K562 treated with DMSO at 1 percent for 12 hours (cell line): ENCODE results near the gene EMC6. TPM values are rescaled to one million over a fixed set of nuclear protein-coding genes. Genes with fewer than 3 reads are reported as not detected.

Experiments used
- total RNA-seq: library from RNA; unstranded; fragments of 300-600 nt; gene quantifications from 2 replicates; pipeline ENCODE4 v1.2.3, GENCODE V29; 2022; ENCODE audit not compliant: insufficient read depth

Gene EMC6
- total RNA-seq = 137 and 157 TPM in 2 replicates

GRCh38 chr17:3668279-3669084 is at the start of gene EMC6, which contains the start of gene TAX1BP3:
EMC6 (plus strand) TSS chr17:3668812; CDS start chr17:3669147, 335 bp downstream.
TAX1BP3 (minus strand) TSS chr17:3668578; CDS start chr17:3668526, 52 bp downstream.

GRCh38 chr17:3636154-3636907 is 32.3 kb upstream of the EMC6 start, which contains the start of the genes CTNS and SHPK:
CTNS (plus strand) TSS chr17:3636760; CDS start chr17:3640207, 3,447 bp downstream.
SHPK (minus strand) TSS chr17:3636250; CDS start chr17:3636219, 31 bp downstream.

GRCh38 chr17:3695723-3696411 is 27.3 kb downstream of the EMC6 start, which contains the start of gene P2RX5:
P2RX5 (minus strand) TSS chr17:3696155; CDS start chr17:3696005, 150 bp downstream.

Other genes starting within 250 kb of the EMC6 start
- not detected in 2 replicates for gene OR1E2, start 235.0 kb upstream of the EMC6 start, total RNA-seq
- 0.53 TPM in 1 of 2 replicates, not detected in the other for gene SPATA22, start 197.0 kb upstream of the EMC6 start, total RNA-seq
- gene ASPA, start 192.8 kb upstream of the EMC6 start, total RNA-seq = not detected in 2 replicates
- gene TRPV3, start 111.0 kb upstream of the EMC6 start, total RNA-seq = not detected in 2 replicates
- 0.55 and 1.6 TPM in 2 replicates for gene TRPV1, start 59.4 kb upstream of the EMC6 start, total RNA-seq
- 11.5 and 22.0 TPM in 2 replicates for gene SHPK, start 32.6 kb upstream of the EMC6 start, total RNA-seq
- 13.6 and 28.7 TPM in 2 replicates for gene CTNS, start 32.1 kb upstream of the EMC6 start, total RNA-seq
- 44.2 and 50.8 TPM in 2 replicates for gene TAX1BP3, start 234 bp upstream of the EMC6 start, total RNA-seq
- not detected in 2 replicates for gene P2RX5, start 27.3 kb downstream of the EMC6 start, total RNA-seq
- 5.5 and 13.2 TPM in 2 replicates for gene HASPIN, start 55.1 kb downstream of the EMC6 start, total RNA-seq
- gene ITGAE, start 132.4 kb downstream of the EMC6 start, total RNA-seq = 35.8 and 37.6 TPM in 2 replicates
- gene NCBP3, start 177.4 kb downstream of the EMC6 start, total RNA-seq = 2.5 and 9.2 TPM in 2 replicates
- gene CAMKK1, start 224.2 kb downstream of the EMC6 start, total RNA-seq = 2.5 and 3.4 TPM in 2 replicates
- gene P2RX1, start 247.7 kb downstream of the EMC6 start, total RNA-seq = 15.9 and 27.2 TPM in 2 replicates